ENCODE results near the gene HCK.

The HCK gene

GRCh38 chr20:32149566-32150170 lies 97.6 kb downstream of the HCK start:
- no peak overlapping the region for H3K4me3 ChIP-seq (ENCODE audit: low read depth, low read length)
- in situ Hi-C loops (cut with HindIII; ENCODE audit: low sequenced_read_pairs) = no loop called here
- DNase-seq (ENCODE audit: low read depth, low spot score) = no peak
- no peak for TF ChIP-seq CTCF (IDR thresholded peaks at IDR 0.05; ENCODE audit: low read depth, low read length)

- TF ChIP-seq CTCF (IDR thresholded peaks at IDR 0.05; ENCODE audit: low read depth, low read length) = no peak
- in situ Hi-C loops (cut with HindIII; ENCODE audit: low sequenced_read_pairs) = no loop called here
- DNase-seq (ENCODE audit: low read depth, low spot score) = no peak
- H3K4me3 ChIP-seq (ENCODE audit: low read depth, low read length) = no peak overlapping the region
Observed at GRCh38 chr20:32150291-32150848, 98.3 kb downstream of the HCK start.
